Activated CD4-positive, alpha-beta T cell treated with anti-CD3 and anti-CD28 coated beads, Interleukin-2, amount 10 ng/mL, durations not matched to agents 7 days and 5 days (primary cell): ENCODE data around the gene STAG1. TPM values are rescaled to one million over a fixed set of nuclear protein-coding genes. Genes with fewer than 3 reads are reported as not detected.
A peak's percentile ranks its signal among the peaks of the same experiment; 100 is the strongest.
"Not testable (repeated sequence)": the region's sequence is repeated elsewhere in the genome, so short reads cannot be mapped to it uniquely, and the experiment has no call there.

Experiments
- CTCF ChIA-PET: fragments of 350-600 bp; sonication (Branson Sonifier 250); formaldehyde crosslinking; loops from one replicate; lab custom pipeline; 2021; ENCODE audit warnings: antibody characterized with exemption; lab: Charles Lee
- POLR2A ChIA-PET: fragments of 350-600 bp; sonication (Branson Sonifier 250); formaldehyde crosslinking; loops from one replicate; lab custom pipeline; 2021; ENCODE audit warnings: antibody characterized with exemption; lab: Charles Lee
- DNase-seq: peaks from one replicate; pipeline ENCODE4 v3.0.0-alpha.2; 2020
- H3K27ac Mint-ChIP-seq: one replicate; pipeline ENCODE4 v1.8.0; 2021; ENCODE audit warnings: mild to moderate bottlenecking, moderate library complexity, mixed read lengths
- H3K27me3 Mint-ChIP-seq: one replicate; pipeline ENCODE4 v1.8.0; 2021; ENCODE audit warnings: mixed read lengths
- H3K36me3 Mint-ChIP-seq: one replicate; pipeline ENCODE4 v1.8.0; 2021; ENCODE audit warnings: low read depth, mixed read lengths
- H3K4me1 Mint-ChIP-seq: one replicate; pipeline ENCODE4 v1.8.0; 2021; ENCODE audit warnings: mixed read lengths
- H3K4me3 Mint-ChIP-seq: one replicate; pipeline ENCODE4 v1.8.0; 2021; ENCODE audit warnings: mild to moderate bottlenecking, moderate library complexity, mixed read lengths
- H3K9me3 Mint-ChIP-seq: one replicate; pipeline ENCODE4 v1.8.0; 2021; ENCODE audit warnings: mixed read lengths
- total RNA-seq, 2 experiments: library from RNA; stranded (reverse); gene quantifications; one replicate each; pipeline ENCODE4 v1.2.3, GENCODE V29; 2021

STAG1 gene
- total RNA-seq, 2 experiments from 2014 or later: 40.9 to 45.7 TPM

DNA sequence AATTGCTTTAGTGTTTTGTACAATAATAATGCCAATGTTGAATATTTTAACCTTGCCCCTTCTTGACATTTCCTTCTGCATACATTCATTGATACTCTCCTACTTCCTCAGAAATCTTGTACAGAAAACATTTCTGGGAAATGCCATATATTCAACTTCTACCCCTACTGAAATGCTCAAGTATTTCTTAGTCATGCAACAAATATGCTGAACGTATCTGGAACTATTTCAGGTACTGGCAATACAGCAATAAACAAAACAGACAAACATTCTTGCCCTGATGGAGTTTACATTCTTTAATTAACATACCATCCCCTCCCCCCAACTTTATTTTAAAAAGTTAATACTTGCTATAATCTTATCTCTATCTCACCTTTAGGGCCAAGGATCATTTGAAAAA is 147.2 kb downstream of the STAG1 start:
- H3K4me1 Mint-ChIP-seq: peaks cover 16% of the 10 kb centered on the region

DNA sequence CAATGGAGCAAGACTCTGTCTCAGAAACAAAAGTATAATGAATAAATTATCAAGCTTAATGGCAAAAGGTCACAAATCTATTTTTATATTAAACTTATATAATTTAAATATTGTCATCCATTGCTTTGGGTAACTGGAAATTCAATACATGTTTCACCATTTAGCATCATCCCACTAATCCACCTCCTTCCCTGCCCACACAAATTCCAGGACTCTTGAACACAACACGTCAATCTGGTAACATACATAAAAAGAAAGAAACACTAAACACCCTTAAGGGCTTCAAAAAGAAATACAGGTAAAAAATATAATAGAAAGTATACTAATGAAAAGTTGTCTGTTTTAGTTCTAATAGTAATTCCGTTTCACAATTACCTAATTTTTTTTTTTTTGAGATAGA is 149.4 kb downstream of the STAG1 start:
- Mint-ChIP-seq H3K36me3 (peaks cover 22% of the 10 kb centered on the region), H3K4me3 (no peak overlapping the region), H3K27me3 (no peaks in the 10 kb centered on the region), H3K27ac (no peak overlapping the region), H3K9me3 (no peaks in the 10 kb centered on the region), H3K4me1 (peaks cover 16% of the 10 kb centered on the region)
- DNase-seq: no peak
- POLR2A ChIA-PET: no interaction called here
- CTCF ChIA-PET: no interaction called here

More for the DNA sequence above, 147.2 kb downstream of the STAG1 start:
- POLR2A ChIA-PET: no interaction called here
- no peaks in the 10 kb centered on the region for H3K9me3 Mint-ChIP-seq
- H3K36me3 Mint-ChIP-seq: peaks cover 23% of the 10 kb centered on the region
- H3K27me3 Mint-ChIP-seq: no peaks in the 10 kb centered on the region
- H3K4me3 Mint-ChIP-seq: no peak overlapping the region
- no peak for DNase-seq
- CTCF ChIA-PET: no interaction called here
- no peak overlapping the region for H3K27ac Mint-ChIP-seq

GRCh38 chr3:136595913-136596697 is 156.1 kb downstream of the STAG1 start:
- Mint-ChIP-seq H3K9me3 (no peaks in the 10 kb centered on the region), H3K27me3 (no peaks in the 10 kb centered on the region), H3K4me3 (no peak overlapping the region), H3K36me3 (peaks cover 20% of the 10 kb centered on the region), H3K4me1 (peaks cover 20% of the 10 kb centered on the region), H3K27ac (peak overlapping the region; percentile 15)
- ChIA-PET POLR2A (no interaction called here), CTCF (no interaction called here)
- no peak for DNase-seq

DNA sequence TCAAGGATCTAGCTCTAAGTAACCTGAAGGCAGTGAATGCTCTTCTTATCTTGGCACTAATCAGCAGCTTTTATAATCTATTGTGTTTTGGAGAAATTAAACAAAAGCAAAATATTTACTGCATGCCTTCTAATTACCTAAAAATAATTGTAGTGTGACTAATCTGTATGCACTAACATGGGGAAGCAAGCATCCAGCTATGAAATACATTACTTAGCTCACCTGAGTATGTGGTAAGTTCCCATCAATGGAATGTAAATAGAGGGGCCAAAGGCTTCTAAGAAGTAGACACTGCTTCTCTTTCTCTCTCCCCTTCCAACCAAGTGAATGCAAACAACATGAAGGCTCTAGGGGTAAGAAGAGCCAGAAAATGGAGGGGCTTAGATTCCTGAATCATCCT is 165.6 kb downstream of the STAG1 start:
- H3K4me1 Mint-ChIP-seq: no peaks in the 10 kb centered on the region
- H3K9me3 Mint-ChIP-seq: no peaks in the 10 kb centered on the region
- no peak overlapping the region for H3K27ac Mint-ChIP-seq
- no peak for DNase-seq
- H3K36me3 Mint-ChIP-seq: peaks cover 15% of the 10 kb centered on the region
- H3K27me3 Mint-ChIP-seq: no peaks in the 10 kb centered on the region
- ChIA-PET CTCF (interaction anchor here (1.5 kb wide), 1 partner anchor 166 kb away, joined by 4 read pairs; the partner anchor contains the start of gene STAG1), POLR2A (interaction anchor here (0.7 kb wide), 1 partner anchor 392 kb away, joined by 4 read pairs; no protein-coding TSS in a partner anchor)
- no peak overlapping the region for H3K4me3 Mint-ChIP-seq

DNA sequence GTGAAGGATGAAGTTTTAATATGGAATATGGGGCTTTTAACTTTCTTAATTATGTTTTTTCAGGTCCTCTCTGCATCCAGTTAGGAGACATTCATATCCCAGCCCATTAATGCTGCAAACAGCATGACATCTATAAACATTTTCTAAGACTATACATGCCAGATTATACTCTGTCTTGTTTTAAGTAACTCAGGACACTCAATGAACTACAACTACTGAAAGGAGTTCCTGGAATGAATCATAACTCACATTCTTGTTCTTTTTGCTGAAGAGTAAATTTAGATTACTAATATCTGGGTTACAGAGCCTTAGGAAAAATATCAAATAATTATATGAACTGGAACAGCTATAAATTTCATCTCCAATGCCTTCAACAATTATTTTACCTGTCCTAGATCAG is 167.4 kb downstream of the STAG1 start:
- ChIA-PET CTCF (no interaction called here), POLR2A (no interaction called here)
- DNase-seq: no peak
- H3K27me3 Mint-ChIP-seq: no peaks in the 10 kb centered on the region
- H3K4me1 Mint-ChIP-seq: no peaks in the 10 kb centered on the region
- H3K27ac Mint-ChIP-seq: no peak overlapping the region
- H3K4me3 Mint-ChIP-seq: no peak overlapping the region
- peaks cover 17% of the 10 kb centered on the region for H3K36me3 Mint-ChIP-seq
- H3K9me3 Mint-ChIP-seq: no peaks in the 10 kb centered on the region

DNA sequence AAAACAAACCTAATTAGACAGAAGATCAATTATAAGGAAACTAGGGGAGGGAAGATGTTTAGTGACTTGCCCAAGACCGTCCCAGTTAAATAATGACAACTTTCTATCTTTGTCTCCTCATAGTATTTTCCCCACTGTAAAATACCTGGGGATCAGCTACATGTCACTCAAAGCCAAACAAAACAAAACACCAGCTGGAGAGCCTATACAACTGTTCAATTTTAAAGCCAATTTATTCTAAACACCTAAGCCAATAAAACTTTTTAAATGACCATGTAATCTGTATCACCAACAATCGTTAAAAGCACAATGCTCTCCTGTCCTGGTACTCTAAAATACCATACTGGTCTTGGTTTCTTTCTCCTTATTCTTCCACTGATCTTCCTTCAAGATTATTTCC is 168.4 kb downstream of the STAG1 start:
- DNase-seq: no peak
- CTCF ChIA-PET: no interaction called here
- Mint-ChIP-seq H3K9me3 (no peaks in the 10 kb centered on the region), H3K4me1 (no peaks in the 10 kb centered on the region), H3K27me3 (no peaks in the 10 kb centered on the region), H3K4me3 (no peak overlapping the region), H3K36me3 (peaks cover 17% of the 10 kb centered on the region), H3K27ac (no peak overlapping the region)
- POLR2A ChIA-PET: no interaction called here

DNA sequence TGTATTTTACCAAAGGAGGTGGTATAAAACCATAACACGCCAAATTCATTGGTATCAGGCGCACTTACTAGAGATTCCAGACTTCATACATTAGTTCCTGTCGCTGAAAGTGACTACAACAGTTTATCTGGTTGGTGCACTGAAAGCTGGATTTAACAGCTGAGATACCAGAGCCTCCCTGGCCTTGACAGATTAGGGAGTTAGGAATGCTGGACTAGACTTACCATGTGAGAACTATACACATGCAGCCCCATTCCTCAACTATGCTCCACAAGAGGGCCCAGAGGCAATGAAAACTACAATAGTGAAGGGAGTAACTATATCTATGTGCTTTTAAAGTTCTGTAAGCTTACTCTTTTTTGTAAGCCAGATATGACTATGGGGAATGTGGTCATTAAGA is 174.4 kb downstream of the STAG1 start:
- peaks cover 10% of the 10 kb centered on the region for H3K36me3 Mint-ChIP-seq
- H3K27me3 Mint-ChIP-seq: no peaks in the 10 kb centered on the region
- no peaks in the 10 kb centered on the region for H3K4me1 Mint-ChIP-seq
- ChIA-PET CTCF (interaction anchor here (0.9 kb wide), 1 partner anchor 175 kb away, joined by 5 read pairs; the partner anchor contains the start of gene STAG1), POLR2A (no interaction called here)
- H3K4me3 Mint-ChIP-seq: no peak overlapping the region
- DNase-seq: no peak
- H3K27ac Mint-ChIP-seq: no peak overlapping the region
- H3K9me3 Mint-ChIP-seq: peaks cover 7% of the 10 kb centered on the region

GRCh38 chr3:136576279-136577009 is 175.7 kb downstream of the STAG1 start:
- H3K4me3 Mint-ChIP-seq: no peak overlapping the region

GRCh38 chr3:136567599-136568188 is 184.5 kb downstream of the STAG1 start:
- ChIA-PET POLR2A (no interaction called here), CTCF (interaction anchor here (0.6 kb wide), 1 partner anchor 41 kb away, joined by 3 read pairs; no protein-coding TSS in a partner anchor)
- Mint-ChIP-seq H3K4me3 (no peak overlapping the region), H3K9me3 (no peaks in the 10 kb centered on the region), H3K4me1 (no peaks in the 10 kb centered on the region), H3K27ac (no peak overlapping the region), H3K27me3 (no peaks in the 10 kb centered on the region), H3K36me3 (peaks cover 23% of the 10 kb centered on the region)
- DNase-seq: no peak

More at GRCh38 chr3:136576279-136577009, 175.7 kb downstream of the STAG1 start:
- no peak for DNase-seq
- peaks cover 12% of the 10 kb centered on the region for H3K36me3 Mint-ChIP-seq
- ChIA-PET CTCF (interaction anchor here (1.0 kb wide), 1 partner anchor 35 kb away, joined by 5 read pairs; no protein-coding TSS in a partner anchor), POLR2A (interaction anchor here (0.5 kb wide), 1 partner anchor 126 kb away, joined by 3 read pairs; no protein-coding TSS in a partner anchor)
- H3K4me1 Mint-ChIP-seq: no peaks in the 10 kb centered on the region
- H3K27ac Mint-ChIP-seq: no peak overlapping the region
- no peaks in the 10 kb centered on the region for H3K27me3 Mint-ChIP-seq
- peaks cover 7% of the 10 kb centered on the region for H3K9me3 Mint-ChIP-seq

DNA sequence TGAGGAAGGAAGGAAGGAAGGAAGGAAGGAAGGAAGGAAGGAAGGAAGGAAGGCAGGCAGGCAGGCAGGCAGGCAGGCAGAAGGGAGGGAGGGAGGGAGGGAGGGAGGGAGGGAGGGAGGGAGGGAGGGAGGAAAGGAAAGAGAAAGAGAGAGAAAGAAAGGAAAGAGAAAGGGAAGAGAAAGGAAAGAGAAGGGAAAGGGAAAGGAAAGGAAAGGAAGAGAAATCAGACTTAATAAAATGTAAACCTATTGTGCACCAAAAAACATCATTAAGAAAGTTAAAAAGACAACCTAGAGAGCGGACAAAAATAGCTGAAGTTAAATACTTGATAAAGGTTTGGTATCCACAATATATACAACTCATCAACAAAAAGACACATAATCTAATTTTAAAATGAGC is 187.2 kb downstream of the STAG1 start:
- POLR2A ChIA-PET, H3K9me3 Mint-ChIP-seq: not testable (repeated sequence)
- H3K36me3 Mint-ChIP-seq: peaks cover 20% of the 10 kb centered on the region

GRCh38 chr3:136562026-136562425 is 190.2 kb downstream of the STAG1 start:
- no peak for DNase-seq
- POLR2A ChIA-PET: no interaction called here
- Mint-ChIP-seq H3K4me1 (no peaks in the 10 kb centered on the region), H3K27me3 (no peaks in the 10 kb centered on the region), H3K9me3 (no peaks in the 10 kb centered on the region), H3K36me3 (peaks cover 17% of the 10 kb centered on the region), H3K27ac (no peak overlapping the region), H3K4me3 (no peak overlapping the region)
- CTCF ChIA-PET: no interaction called here

More for the DNA sequence above, 187.2 kb downstream of the STAG1 start:
- H3K4me1 Mint-ChIP-seq, CTCF ChIA-PET, H3K27me3 Mint-ChIP-seq, DNase-seq, H3K27ac Mint-ChIP-seq, H3K4me3 Mint-ChIP-seq: not testable (repeated sequence)

- ChIA-PET POLR2A (no interaction called here), CTCF (no interaction called here)
- Mint-ChIP-seq H3K4me3 (no peak overlapping the region), H3K27ac (no peak overlapping the region), H3K4me1 (no peaks in the 10 kb centered on the region), H3K36me3 (peaks cover 9% of the 10 kb centered on the region), H3K9me3 (no peaks in the 10 kb centered on the region), H3K27me3 (no peaks in the 10 kb centered on the region)
- no peak for DNase-seq
These were observed 192.3 kb downstream of the STAG1 start for GRCh38 chr3:136559896-136560295.
